GM12891 (cell line): Measurements from ENCODE around the gene CA10.

Source experiments
- POLR2A ChIP-seq: IDR thresholded peaks from 2 replicates; pipeline ENCODE4 v1.6.1; 2011; ENCODE audit warnings: low read depth, low read length, control low read depth
- POLR2AphosphoS5 ChIP-seq: IDR thresholded peaks from 2 replicates; pipeline ENCODE4 v1.6.1; 2011; ENCODE audit warnings: low read depth, low read length, control low read depth

DNA sequence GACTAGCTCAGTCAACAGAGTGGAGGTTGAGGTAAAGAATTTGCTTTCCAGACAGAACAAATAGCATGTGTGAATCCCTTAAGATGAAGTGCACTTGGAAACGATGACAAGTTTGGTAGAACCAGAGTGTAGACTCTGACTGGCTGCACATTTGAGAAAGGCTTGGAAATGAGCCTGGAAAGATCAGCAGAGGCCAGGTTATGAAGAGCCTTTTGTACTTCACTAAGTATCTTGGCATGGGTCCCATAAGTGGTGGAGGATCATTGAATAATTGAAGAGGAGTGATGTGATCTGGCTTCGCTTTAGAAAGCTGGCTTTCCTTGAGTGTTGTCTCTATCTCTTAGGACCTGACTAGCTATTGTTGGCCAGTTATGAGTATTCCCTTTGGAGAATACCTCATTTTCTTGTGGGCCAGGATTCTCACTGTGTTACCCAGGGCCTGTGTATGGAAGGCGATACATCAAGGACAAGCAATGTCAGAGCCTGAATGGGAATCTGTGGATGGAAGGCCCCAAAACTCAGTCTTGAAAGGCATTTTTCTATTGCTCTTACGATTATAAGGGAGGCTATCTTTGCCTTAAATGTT, 568.4 kb downstream of the CA10 start:
- no peak for TF ChIP-seq POLR2A
- TF ChIP-seq POLR2AphosphoS5, result no peak
